ENCODE results near the gene MBNL1.

- TF ChIP-seq CTCF (IDR thresholded peaks at IDR 0.05) (no peak), ZFX (IDR thresholded peaks at IDR 0.05; ENCODE audit: borderline replicate concordance) (no peak)
Observed at GRCh38 chr3:152260529-152260928, 8.2 kb upstream of the MBNL1 start.
